GM12878 (cell line): ENCODE measurements around the gene ZBTB4. TPM values are rescaled to one million over a fixed set of nuclear protein-coding genes. Genes with fewer than 3 reads are reported as not detected.

Source experiments
- ATAC-seq: fragments of 200-7000 bp; cut with Tn5 transposase; 3 replicates; pipeline ENCODE4 v1.9.1; 2020; ENCODE audit warnings: mild to moderate bottlenecking, moderate library complexity
- BruUV-seq: library from RNA; stranded (reverse); fragments of 400-500 nt; replicated peaks from 2 replicates; lab custom pipeline; 2021; lab: Mats Ljungman, UMichigan
- CTCF ChIA-PET: fragments of 300-600 bp; sonication (Branson Sonifier 250); formaldehyde crosslinking; extraction: SDS; loops from one replicate; lab custom pipeline; 2021; ENCODE audit warnings: inconsistent platforms; lab: Yijun Ruan, JAX
- POLR2A ChIA-PET: fragments of 350-600 bp; formaldehyde crosslinking; extraction: SDS; loops from one replicate; lab custom pipeline; 2021; ENCODE audit warnings: inconsistent platforms; lab: Charles Lee
- RAD21 ChIA-PET: fragments of 300-600 bp; sonication (Branson Sonifier 250); formaldehyde crosslinking; loops from one replicate; lab custom pipeline; 2023; ENCODE audit warnings: antibody characterized with exemption; ENCODE audit not compliant: unreplicated experiment; lab: Charles Lee
- SMC1A ChIA-PET: fragments of 300-600 bp; sonication (Branson Sonifier 250); formaldehyde crosslinking; loops from one replicate; lab custom pipeline; 2023; ENCODE audit not compliant: unreplicated experiment, uncharacterized antibody; lab: Charles Lee
- DNase-seq: peaks from one replicate; pipeline ENCODE4 v3.0.0-alpha.2; 2011; ENCODE audit warnings: low read depth, low spot score
- FAIRE-seq: peaks from 3 replicates; lab custom pipeline; 2011; peaks lifted over from hg19 to GRCh38; lab: Jason Lieb, UNC
- H2AFZ ChIP-seq: 2 replicates; pipeline ENCODE4 v1.6.0; 2011; ENCODE audit warnings: low read depth, low read length, control low read depth; ENCODE audit not compliant: control insufficient read depth
- H3K27ac ChIP-seq: 2 replicates; pipeline ENCODE4 v1.5.1; 2011; ENCODE audit warnings: control low read depth; ENCODE audit not compliant: control insufficient read depth, insufficient read depth
- H3K27me3 ChIP-seq, 2 experiments: replicated peaks in 1 of 2; 2 replicates each; pipeline versions ENCODE4 v1.6.0 to v1.6.1; 2011; ENCODE audit warnings: low read length in 1 of 2; ENCODE audit not compliant: control insufficient read depth in 2 of 2, insufficient read depth in 2 of 2
- H3K36me3 ChIP-seq, 2 experiments: 2 replicates each; pipeline ENCODE4 v1.5.1; 2011; ENCODE audit warnings: low read length in 1 of 2; ENCODE audit not compliant: control insufficient read depth in 2 of 2, insufficient read depth in 2 of 2
- H3K4me1 ChIP-seq: 2 replicates; pipeline ENCODE4 v1.6.1; 2011; ENCODE audit warnings: mild to moderate bottlenecking, low read length, moderate library complexity, mixed read lengths; ENCODE audit not compliant: control insufficient read depth, insufficient read depth
- H3K4me2 ChIP-seq: 2 replicates; pipeline ENCODE4 v1.6.0; 2011; ENCODE audit warnings: control low read depth; ENCODE audit not compliant: control insufficient read depth, insufficient read depth
- H3K4me3 ChIP-seq: fragments of 200-600 bp; sonication (generic); 2 replicates; pipeline ENCODE4 v1.5.1; 2016
- H3K79me2 ChIP-seq: 2 replicates; pipeline ENCODE4 v1.6.0; 2011; ENCODE audit warnings: low read length; ENCODE audit not compliant: control insufficient read depth, insufficient read depth
- H3K9ac ChIP-seq: 2 replicates; pipeline ENCODE4 v1.8.0; 2011; ENCODE audit warnings: low read length, control low read depth, mixed read lengths; ENCODE audit not compliant: control insufficient read depth, insufficient read depth
- H3K9me3 ChIP-seq: replicated peaks from 3 replicates; pipeline ENCODE4 v1.5.1; 2011; ENCODE audit warnings: mild to moderate bottlenecking, low read length; ENCODE audit not compliant: control insufficient read depth, insufficient read depth
- H4K20me1 ChIP-seq: 2 replicates; pipeline ENCODE4 v1.6.0; 2011; ENCODE audit not compliant: control insufficient read depth, insufficient read depth
- CEBPZ ChIP-seq: fragments of 150-350 bp; IDR thresholded peaks from 2 replicates; pipeline ENCODE4 v1.6.1; 2016; ENCODE audit warnings: low read depth, low read length
- CHD2 ChIP-seq: IDR thresholded peaks from 2 replicates; pipeline ENCODE4 v1.6.1; 2011; ENCODE audit warnings: low read depth, low read length, improper control_type of control experiment, borderline replicate concordance
- MEF2A ChIP-seq: IDR thresholded peaks from 2 replicates; pipeline ENCODE4 v1.6.1; 2011; ENCODE audit warnings: low read depth, mild to moderate bottlenecking, low read length, moderate library complexity; ENCODE audit not compliant: insufficient read depth
- NFYA ChIP-seq: IDR thresholded peaks from 2 replicates; pipeline ENCODE4 v1.6.1; 2011; ENCODE audit warnings: low read depth, mild to moderate bottlenecking, low read length, improper control_type of control experiment, borderline replicate concordance
- NR2F1 ChIP-seq: fragments of 450-650 bp; conservative IDR thresholded peaks from 2 replicates; pipeline ENCODE4 v1.6.1; 2017; ENCODE audit warnings: mild to moderate bottlenecking
- TAF1 ChIP-seq: IDR thresholded peaks from 2 replicates; pipeline ENCODE4 v1.6.1; 2011; ENCODE audit warnings: mild to moderate bottlenecking, low read depth, low read length, borderline replicate concordance
- WGBS: methylation state at CpG from one replicate; pipeline ENCODE4 v1.1.6; 2016; ENCODE audit warnings: low lambda C conversion rate; ENCODE audit not compliant: insufficient replicate concordance, insufficient coverage; ENCODE audit errors: missing lambda C conversion rate; 5-methylcytosine and 5-hydroxymethylcytosine counted together
- in situ Hi-C: fragments of 300-500 bp; cut with MboI; formaldehyde crosslinking; loops from 9 replicates; pipeline ENCODE4 v1.14.3; 2018; ENCODE audit warnings: mixed read lengths
- intact Hi-C: fragments of 100-400 bp; cut with micrococcal nuclease; formaldehyde crosslinking; loops from one replicate; pipeline ENCODE4 v1.14.2; 2022; ENCODE audit not compliant: unreplicated experiment
- polyA plus RNA-seq, 11 experiments: library from polyadenylated mRNA; depleted of rRNA in 4 of 11; unstranded in 6 of 11; stranded (reverse) in 5 of 11; fragments of >200 nt; fragmentation: Nextera tagmentation in 4 of 11; fragmentation: Illumina TruSeq in 1 of 11; extraction: Ambion mirVana in 4 of 11; extraction: Trizol in 1 of 11; gene quantifications; 1 replicate in 1 of 11; 2 replicates in 10 of 11; pipeline versions ENCODE4 v1.2.1 to v1.2.3, GENCODE V29; 2011 to 2016; ENCODE audit warnings: inconsistent platforms in 2 of 11, missing spikeins in 2 of 11, low read depth in 1 of 11
- total RNA-seq, 4 experiments: library from RNA; depleted of rRNA in 3 of 4; stranded (reverse); fragments of >200 nt in 3 of 4; fragmentation: Illumina TruSeq in 1 of 4; extraction: Trizol in 1 of 4; gene quantifications; 2 replicates each; pipeline versions ENCODE4 v1.2.1 to v1.2.3, GENCODE V29; 2013 to 2021

The ZBTB4 gene
- total and polyA plus RNA-seq, 10 of the 15 experiments (the other 5 are each of a cell fraction or from before 2014, with no cell fraction given): 2.0 to 14.9 (median 6.9) TPM

- TF ChIP-seq NFYA: no peak
- TF ChIP-seq, all 136 proteins: peak for 0
Observed at GRCh38 chr17:7425756-7426155, 53.7 kb downstream of the ZBTB4 start (continued).

GRCh38 chr17:7425316-7425715 lies 54.1 kb downstream of the ZBTB4 start, which contains the start of gene SPEM2:
SPEM2 (plus strand) TSS chr17:7425616; CDS start chr17:7425689, 73 bp downstream.
- Histone ChIP-seq H3K36me3 (no peaks in the 10 kb centered on the region), H3K79me2 (no peaks in the 10 kb centered on the region), H3K4me2 (no peak within 1 kb of the TSS), H3K4me1 (no peaks in the 10 kb centered on the region), H4K20me1 (no peaks in the 10 kb centered on the region), H3K4me3 (no peak within 1 kb of the TSS), H3K27me3 (no peaks in the 10 kb centered on the region; a peak in 1 of 4 replicates), H3K27ac (no peak within 1 kb of the TSS), H3K9me3 (no peaks in the 10 kb centered on the region), H3K9ac (no peak within 1 kb of the TSS), H2AFZ (no peak within 1 kb of the TSS)
- ChIA-PET POLR2A (no interaction called here), SMC1A (no interaction called here), CTCF (no interaction called here), RAD21 (interaction anchor here (1.3 kb wide), 1 partner anchor 10 kb away, joined by 3 read pairs; the partner anchor contains the start of gene TMEM102)
- TF ChIP-seq TAF1 (no peak), NR2F1 (no peak), CHD2 (no peak), CEBPZ (no peak), MEF2A (no peak)
- FAIRE-seq (no peak), ATAC-seq (no peak), DNase-seq (no peak)
- WGBS: 27% methylated on average over 7 of the region's 7 CpGs
- intact Hi-C loops: no loop called here
- in situ Hi-C loops: no loop called here
- BruUV-seq: no TSS peak
